HG03097 (cell line): ENCODE measurements around the gene MCM5.
"Not testable (repeated sequence)": the region's sequence is repeated elsewhere in the genome, so short reads cannot be mapped to it uniquely, and the experiment has no call there.

Experiments
- ATAC-seq: cut with Tn5 transposase; IDR thresholded peaks from one replicate; pipeline ENCODE4 v1.9.1; 2021; ENCODE audit not compliant: unreplicated experiment, low FRiP score

MCM5 gene

DNA sequence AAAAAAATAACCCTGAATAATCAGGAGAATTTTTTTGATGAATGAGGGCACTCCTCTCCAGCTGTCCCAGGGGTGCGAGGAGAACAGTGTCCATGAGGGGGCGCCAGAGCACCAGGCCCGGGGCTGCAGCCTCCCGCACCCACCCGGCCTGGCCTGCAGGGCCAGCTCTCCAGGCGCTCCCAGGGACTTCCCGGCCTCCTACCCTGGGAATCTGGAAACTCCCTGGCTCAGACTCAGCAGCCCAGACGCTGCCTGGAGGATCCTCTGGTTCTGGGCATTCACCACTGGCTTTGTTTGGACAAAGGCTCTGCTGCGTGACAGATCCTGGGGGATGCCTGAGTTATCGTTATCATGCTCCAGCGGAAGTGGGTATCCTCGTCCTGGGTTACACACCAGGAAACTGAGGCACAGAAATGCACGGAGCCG is 31.0 kb downstream of the MCM5 start:
- ATAC-seq: no peak

- ATAC-seq: no peak
Observed at GRCh38 chr22:35431483-35432227, 31.7 kb downstream of the MCM5 start.

GRCh38 chr22:35432228-35432905 is 32.4 kb downstream of the MCM5 start:
- no peak for ATAC-seq

GRCh38 chr22:35434061-35434710 is 34.2 kb downstream of the MCM5 start:
- ATAC-seq: no peak

- no peak for ATAC-seq
Observed at GRCh38 chr22:35435201-35435740, 35.3 kb downstream of the MCM5 start.

- no peak for ATAC-seq
Observed at GRCh38 chr22:35436421-35436820, 36.5 kb downstream of the MCM5 start.

DNA sequence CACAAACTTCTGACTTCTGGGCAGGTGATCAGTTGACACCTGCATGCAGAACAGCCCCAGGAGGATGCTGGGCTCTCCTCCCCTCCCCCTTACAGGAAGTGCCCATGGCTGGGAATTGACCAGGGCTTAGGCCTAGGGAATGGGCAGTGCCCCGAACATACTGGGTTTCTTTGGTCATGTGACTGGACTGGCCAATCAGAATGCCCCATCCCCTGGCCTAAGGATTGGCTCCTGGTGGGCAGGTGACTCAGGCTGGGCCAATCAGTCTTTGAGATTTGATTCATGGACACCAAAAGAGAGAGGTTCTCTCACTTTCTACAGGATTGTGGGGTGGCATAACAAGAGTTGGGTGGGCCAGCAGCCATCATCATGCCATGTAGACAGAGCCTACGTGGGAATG is 37.1 kb downstream of the MCM5 start:
- no peak for ATAC-seq

- not testable (repeated sequence) for ATAC-seq
Observed at GRCh38 chr22:35438673-35439364, 38.9 kb downstream of the MCM5 start.

DNA sequence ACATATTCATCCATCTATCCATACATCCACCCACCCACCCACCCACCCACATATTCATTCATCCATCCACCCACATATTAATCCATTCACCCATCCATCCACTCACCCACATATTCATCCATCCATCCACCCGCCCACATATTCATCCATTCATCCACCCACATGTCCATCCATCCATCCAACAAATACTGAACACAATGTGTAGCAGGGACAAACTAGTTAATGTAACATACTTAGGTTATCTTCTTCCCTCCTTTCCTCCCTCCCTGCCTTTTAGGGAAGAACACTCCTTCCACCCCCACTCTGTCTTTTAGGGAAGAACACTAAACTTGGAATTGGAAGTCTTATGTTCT is 39.4 kb downstream of the MCM5 start:
- no peak for ATAC-seq

GRCh38 chr22:35440129-35440528 is 40.2 kb downstream of the MCM5 start:
- no peak for ATAC-seq

DNA sequence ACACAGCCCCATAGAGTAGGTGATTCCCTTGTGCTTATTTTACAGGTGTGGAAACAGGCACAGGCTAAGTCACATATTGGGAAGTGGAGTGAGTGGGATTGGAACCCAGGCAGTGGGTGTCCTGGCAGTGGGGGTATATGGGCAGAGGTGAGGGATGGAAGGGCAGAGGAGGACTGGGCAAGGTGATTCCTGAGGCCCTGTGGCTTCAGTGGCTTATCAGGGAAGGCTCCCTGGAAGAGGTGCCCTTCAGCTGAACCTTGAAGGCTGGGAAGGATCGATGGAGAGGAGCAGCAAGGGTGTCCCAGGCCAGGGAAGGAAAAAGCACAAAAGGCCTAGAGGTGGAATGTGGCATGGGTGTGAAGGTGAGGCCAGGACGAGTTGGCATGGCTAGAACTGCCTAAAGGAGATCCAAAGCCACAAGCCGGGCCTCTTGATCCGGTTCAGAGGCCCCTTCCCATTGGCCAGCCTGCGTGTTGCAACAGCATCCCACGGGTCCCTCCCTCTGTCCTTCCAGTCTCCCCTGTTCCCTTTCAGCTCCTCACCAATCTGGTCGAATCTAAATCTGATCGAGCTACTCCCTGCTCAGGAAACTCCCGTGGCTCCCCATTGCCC is 41.7 kb downstream of the MCM5 start:
- ATAC-seq: no peak

GRCh38 chr22:35442471-35442870 is 42.5 kb downstream of the MCM5 start:
- no peak for ATAC-seq

DNA sequence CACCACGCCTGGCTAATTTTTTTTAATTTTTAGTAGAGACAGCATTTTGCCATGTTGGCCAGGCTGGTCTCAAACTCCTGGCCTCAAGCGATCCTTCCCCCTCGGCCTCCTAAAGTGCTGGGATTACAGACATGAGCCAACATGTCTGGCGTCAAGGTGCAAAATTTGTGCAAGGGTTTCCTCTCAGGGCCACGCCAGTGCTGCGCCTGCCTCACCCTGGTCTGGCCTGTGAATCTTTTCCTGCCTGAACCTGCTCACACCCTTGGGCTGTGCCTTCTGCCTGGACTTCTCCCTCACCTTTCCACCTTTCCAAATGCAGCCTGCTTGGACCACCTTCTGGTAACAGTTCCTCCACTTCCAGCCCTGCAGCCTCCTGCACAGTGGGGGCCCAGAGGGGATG is 43.4 kb downstream of the MCM5 start:
- ATAC-seq: no peak

GRCh38 chr22:35443790-35444684 is 44.1 kb downstream of the MCM5 start:
- ATAC-seq: no peak

DNA sequence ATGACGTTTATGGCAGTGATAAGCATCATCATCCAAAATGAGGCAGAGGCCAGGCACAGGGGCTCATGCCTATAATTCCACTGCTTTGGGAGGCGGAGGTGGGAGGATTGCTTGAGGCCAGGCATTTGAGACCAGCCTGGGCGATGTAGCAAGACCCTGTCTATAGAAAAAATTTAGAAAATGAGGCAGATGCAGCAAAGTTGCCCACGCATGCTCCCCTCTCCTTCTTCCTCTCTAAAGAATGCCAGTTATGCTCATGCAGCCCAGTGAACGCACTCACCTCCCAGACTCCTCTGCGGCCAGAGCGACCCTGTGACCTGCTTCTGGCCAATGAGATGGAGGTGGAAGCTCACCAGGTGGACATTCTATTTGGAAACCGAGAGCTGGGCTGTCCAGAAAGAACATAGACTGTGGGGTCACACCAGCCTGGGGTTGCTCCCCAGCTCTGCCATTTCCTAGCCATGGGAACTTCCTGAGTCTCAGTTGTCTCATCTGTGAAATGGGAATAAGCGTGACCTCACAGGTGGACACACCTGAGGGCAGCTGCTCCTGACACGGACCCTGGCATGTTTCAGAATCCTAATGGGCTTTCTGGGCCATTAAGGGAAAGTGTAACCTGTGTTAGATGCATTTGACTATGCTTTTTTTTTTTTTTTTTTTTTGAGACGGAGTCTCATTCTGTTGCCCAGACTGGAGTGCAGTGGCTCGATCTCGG is 44.9 kb downstream of the MCM5 start:
- ATAC-seq: no peak

GRCh38 chr22:35445933-35446332 is 46.0 kb downstream of the MCM5 start:
- ATAC-seq: no peak

GRCh38 chr22:35446365-35446764 is 46.4 kb downstream of the MCM5 start:
- ATAC-seq: no peak

- ATAC-seq: no peak
Observed at GRCh38 chr22:35448523-35448922, 48.6 kb downstream of the MCM5 start.
